ENCODE results near the gene ABCB6. TPM values are rescaled to one million over a fixed set of nuclear protein-coding genes. Genes with fewer than 3 reads are reported as not detected.
A peak's percentile ranks its signal among the peaks of the same experiment; 100 is the strongest.

Gene ABCB6
- total RNA-seq, 1 donor from 2014 or later = 46.1 TPM

- Histone ChIP-seq H3K27me3 (ENCODE audit: control insufficient read depth, insufficient read depth, low read length) (no peaks in the 10 kb centered on the region), H3K36me3 (ENCODE audit: control insufficient read depth, insufficient read depth, low read length) (peaks cover 19% of the 10 kb centered on the region), H3K4me3 (ENCODE audit: low read depth, low read length) (peak overlapping the region; percentile 85)
- FAIRE-seq = no peak
- peak; percentile 16 for TF ChIP-seq CTCF (IDR thresholded peaks at IDR 0.05; ENCODE audit: insufficient read depth, low read length, severe bottlenecking)
- peak; percentile 12 for DNase-seq (ENCODE audit: low read depth)
Observed at GRCh38 chr2:219175928-219176817, 42.6 kb downstream of the ABCB6 start.

GRCh38 chr2:219175486-219175885 is 43.3 kb downstream of the ABCB6 start:
- FAIRE-seq (no peak), DNase-seq (ENCODE audit: low read depth) (no peak)
- H3K4me3 ChIP-seq (ENCODE audit: low read depth, low read length) = no peak overlapping the region
- no peak for TF ChIP-seq CTCF (IDR thresholded peaks at IDR 0.05; ENCODE audit: insufficient read depth, low read length, severe bottlenecking)
- H3K36me3 ChIP-seq (ENCODE audit: control insufficient read depth, insufficient read depth, low read length) = peaks cover 17% of the 10 kb centered on the region
- H3K27me3 ChIP-seq (ENCODE audit: control insufficient read depth, insufficient read depth, low read length) = no peaks in the 10 kb centered on the region

GRCh38 chr2:219174801-219175200 is 44.0 kb downstream of the ABCB6 start:
- no peak for FAIRE-seq
- TF ChIP-seq CTCF (IDR thresholded peaks at IDR 0.05; ENCODE audit: insufficient read depth, low read length, severe bottlenecking) = no peak
- H3K4me3 ChIP-seq (ENCODE audit: low read depth, low read length) = no peak overlapping the region
- DNase-seq (ENCODE audit: low read depth) = no peak
- no peaks in the 10 kb centered on the region for H3K27me3 ChIP-seq (ENCODE audit: control insufficient read depth, insufficient read depth, low read length)
- peaks cover 14% of the 10 kb centered on the region for H3K36me3 ChIP-seq (ENCODE audit: control insufficient read depth, insufficient read depth, low read length)

DNA sequence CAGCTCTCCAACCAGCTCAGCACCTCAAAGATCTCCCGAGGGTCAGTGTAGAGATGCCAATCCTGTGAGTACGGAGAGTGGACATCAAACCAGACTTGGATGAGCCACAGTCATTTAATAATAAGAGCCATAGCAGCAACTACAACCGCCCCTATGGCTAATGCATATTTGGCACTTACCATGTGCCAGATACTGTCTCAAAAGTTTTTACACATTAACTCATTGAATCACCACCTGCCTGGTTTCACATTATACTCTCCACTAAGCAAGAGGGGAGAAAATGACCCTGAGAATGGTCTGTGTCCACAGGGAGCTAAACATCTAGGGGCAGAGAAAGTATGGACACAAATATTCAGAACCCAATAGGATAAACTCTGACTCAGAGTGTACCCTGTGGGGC is 44.6 kb downstream of the ABCB6 start:
- FAIRE-seq (no peak), DNase-seq (ENCODE audit: low read depth) (no peak)
- H3K4me3 ChIP-seq (ENCODE audit: low read depth, low read length) = no peak overlapping the region
- H3K27me3 ChIP-seq (ENCODE audit: control insufficient read depth, insufficient read depth, low read length) = no peaks in the 10 kb centered on the region
- no peak for TF ChIP-seq CTCF (IDR thresholded peaks at IDR 0.05; ENCODE audit: insufficient read depth, low read length, severe bottlenecking)
- peaks cover 11% of the 10 kb centered on the region for H3K36me3 ChIP-seq (ENCODE audit: control insufficient read depth, insufficient read depth, low read length)

GRCh38 chr2:219173176-219173575 is 45.6 kb downstream of the ABCB6 start:
- Histone ChIP-seq H3K4me3 (ENCODE audit: low read depth, low read length) (no peak overlapping the region), H3K36me3 (ENCODE audit: control insufficient read depth, insufficient read depth, low read length) (peaks cover 11% of the 10 kb centered on the region), H3K27me3 (ENCODE audit: control insufficient read depth, insufficient read depth, low read length) (no peaks in the 10 kb centered on the region)
- no peak for FAIRE-seq
- TF ChIP-seq CTCF (IDR thresholded peaks at IDR 0.05; ENCODE audit: insufficient read depth, low read length, severe bottlenecking) = no peak
- DNase-seq (ENCODE audit: low read depth) = no peak

Measured in bronchial epithelial cell (primary cell).